Stimulated activated CD4-positive, alpha-beta T cell treated with anti-CD3 and anti-CD28 coated beads, Interleukin-12 subunit alpha, Interleukin-12 subunit beta, amount 100 ng/mL, for 24 hours (primary cell): ENCODE results near the gene ESYT2.

Experiments used
- DNase-seq, 2 experiments: peaks; one replicate each; pipeline ENCODE4 v3.0.0-alpha.2; 2020; ENCODE audit warnings: low read depth in 2 of 2

The ESYT2 gene

DNA sequence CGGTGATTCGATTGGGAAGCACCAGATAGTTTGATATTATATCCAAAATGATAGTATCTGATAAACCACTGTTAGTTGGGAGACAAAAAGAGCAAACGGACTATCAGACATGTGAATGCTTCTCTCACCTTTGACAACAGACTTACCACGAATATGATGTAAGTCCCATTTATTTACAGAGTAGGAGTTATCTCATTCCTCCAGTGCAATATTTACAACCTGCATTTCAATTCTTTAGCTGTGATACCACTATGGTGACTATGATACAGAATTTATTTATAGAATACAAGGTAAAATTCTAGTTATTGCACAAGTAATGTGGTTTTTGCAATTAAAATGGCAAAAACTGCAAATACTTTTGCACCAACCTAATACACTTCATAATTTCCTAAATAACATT, 61.6 kb downstream of the ESYT2 start:
- DNase-seq = no peak

DNA sequence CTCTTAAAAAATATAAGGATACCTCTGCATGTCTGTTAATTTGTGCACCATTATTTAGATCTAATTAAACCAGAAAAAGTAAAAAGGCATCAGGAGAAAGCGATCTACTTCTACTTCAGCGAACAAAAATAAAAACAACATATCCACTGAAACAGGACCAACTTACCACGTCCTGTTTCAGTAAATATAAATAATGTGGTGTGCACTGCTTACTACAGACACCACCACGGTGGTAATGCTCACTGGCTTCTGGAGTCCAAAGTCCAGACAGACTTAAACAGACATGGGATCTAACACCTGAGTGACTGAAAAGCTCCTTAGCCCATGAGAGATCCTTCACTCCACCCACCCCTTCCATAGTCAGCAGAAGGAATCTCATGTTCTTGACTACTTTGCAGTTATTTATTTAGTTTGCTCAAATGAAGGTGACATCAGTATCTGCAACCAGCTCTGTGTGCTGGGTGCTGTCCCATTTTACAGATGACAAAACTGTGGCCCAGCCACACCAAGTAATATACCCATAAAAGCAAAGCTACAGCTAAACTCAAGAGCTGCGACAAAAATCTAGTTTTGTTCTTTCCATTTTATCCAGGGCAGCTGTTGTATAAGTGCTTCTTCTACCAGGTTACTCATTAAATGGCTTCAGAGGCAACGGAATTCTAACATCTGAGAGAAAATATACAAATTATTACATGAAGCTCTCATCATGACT, 62.6 kb downstream of the ESYT2 start:
- no peak for DNase-seq

DNA sequence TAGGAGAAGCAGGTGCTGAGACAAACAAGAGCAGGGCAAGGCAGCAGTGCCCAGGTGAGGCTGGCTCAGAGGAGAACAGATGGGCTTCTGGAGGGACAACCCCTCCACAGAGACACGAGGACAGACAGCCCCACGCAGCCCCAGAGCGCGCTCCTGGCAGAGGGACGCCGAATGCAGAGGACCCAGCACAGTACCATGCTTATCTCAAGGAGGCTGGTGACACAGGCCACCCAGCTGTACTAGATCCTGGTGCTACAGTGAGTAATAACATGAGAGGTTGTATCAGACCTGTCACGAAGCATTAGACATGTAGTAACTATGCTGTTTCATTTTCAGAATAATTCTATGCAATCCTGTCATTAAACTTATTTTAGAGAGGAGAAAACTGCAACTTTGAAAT, 64.3 kb downstream of the ESYT2 start:
- no peak for DNase-seq

DNA sequence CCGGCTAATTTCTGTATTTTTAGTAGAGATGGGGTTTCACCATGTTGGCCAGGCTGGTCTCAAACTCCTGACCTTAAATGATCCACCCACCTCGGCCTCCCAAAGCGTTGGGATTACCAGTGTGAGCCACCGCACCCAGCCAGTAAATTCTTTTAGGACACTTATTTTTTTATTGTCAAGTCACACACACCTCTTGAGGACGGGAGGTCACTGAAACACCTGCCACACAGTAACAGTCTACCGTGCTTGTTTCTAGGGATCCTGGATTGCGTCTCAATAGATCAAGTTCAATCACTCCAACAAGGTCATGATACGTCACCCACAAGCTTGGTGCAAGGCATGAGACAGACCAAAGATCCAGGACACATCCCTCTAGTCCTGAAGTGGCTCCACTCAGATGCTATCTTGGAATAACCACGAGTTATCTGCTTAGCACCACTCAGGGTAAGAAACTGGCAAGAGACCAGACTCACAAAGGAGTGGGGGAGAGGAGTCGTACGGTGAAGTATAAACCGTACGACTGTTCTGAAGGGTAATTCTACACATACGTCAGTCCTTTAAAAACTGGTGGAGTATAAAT, 65.8 kb downstream of the ESYT2 start:
- DNase-seq = no peak

DNA sequence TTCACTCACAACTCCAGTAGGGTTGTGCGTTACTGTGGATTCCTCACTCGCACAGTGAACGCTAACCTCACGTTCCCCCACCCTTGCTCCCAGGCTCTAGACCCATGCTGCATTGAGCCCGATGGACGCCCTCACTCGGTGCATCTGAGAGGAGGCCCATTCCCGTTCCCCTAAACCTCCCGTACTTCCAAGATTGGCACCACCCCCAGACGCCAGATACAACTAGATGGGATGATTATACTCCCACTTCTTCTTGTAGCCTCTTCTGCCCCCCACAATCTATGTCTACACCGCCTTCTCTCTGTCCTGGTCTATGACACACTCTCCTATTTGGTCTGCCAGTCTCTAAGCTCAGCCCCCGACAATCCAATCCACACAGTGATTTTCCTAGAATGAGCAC, 67.4 kb downstream of the ESYT2 start:
- no peak for DNase-seq

DNA sequence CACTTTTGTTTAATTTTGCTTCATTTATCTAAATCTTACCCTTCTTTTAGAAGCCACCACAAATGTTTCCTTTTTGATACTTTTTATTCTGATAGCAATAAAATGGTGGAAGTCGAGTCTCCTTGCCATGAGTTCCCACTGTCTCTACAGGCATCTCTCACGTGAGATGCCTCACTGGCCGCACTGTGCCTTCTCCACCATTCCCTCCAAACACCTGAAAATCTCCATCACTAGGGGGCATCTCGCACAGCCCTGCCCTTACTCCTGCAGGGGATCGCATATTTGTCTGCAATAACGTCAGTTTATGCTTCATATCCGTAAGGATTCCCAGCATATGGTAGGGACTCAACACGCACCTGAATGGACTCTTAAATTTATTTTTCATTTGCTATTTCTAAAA, 68.4 kb downstream of the ESYT2 start:
- no peak for DNase-seq

DNA sequence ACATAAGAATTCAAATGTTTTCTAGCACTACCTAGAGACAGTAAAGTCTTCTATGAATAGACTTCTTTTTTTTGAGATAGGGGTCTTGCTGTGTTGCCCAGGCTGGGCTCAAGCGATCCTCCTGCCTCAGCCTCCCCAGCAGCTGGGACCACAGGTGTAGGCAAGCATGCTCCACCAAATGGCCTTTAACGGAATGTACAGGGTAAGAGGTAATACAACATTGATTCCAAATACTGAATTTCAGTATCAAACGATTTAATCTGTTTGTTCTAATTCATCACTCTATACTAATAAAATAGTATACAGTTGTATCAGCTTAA, 68.9 kb downstream of the ESYT2 start:
- no peak for DNase-seq

DNA sequence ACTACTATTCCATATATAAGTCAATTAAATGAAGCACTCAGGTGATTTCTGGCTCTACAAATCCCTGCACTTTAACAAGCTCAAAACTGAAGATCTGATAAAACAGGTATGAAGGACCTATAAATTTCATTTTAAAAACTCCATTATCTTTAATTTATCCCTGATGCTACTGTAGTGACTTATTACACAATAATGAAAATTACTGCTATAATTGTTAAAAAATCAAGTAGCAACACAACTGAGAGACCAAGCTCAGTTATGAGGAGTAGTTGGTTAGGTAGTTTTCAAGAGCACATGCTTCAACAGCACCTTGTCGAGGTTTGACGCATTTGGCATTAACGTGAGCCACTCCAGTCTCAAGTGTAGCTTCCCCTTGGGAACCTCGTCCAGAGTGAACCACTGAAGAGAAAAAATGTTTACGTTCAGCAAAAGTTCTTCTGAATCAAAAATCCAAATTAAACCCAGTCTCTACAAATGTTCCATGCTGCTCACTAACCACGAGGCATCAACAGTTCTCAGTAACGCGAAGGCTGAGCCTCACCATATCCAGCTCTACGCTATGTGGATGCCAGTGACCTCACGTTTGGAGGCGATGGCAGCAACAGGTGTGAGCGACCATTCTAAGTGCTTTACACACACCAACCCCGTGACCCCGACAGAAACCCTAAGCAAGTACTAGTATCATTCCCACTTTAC, 69.4 kb downstream of the ESYT2 start:
- no peak for DNase-seq

DNA sequence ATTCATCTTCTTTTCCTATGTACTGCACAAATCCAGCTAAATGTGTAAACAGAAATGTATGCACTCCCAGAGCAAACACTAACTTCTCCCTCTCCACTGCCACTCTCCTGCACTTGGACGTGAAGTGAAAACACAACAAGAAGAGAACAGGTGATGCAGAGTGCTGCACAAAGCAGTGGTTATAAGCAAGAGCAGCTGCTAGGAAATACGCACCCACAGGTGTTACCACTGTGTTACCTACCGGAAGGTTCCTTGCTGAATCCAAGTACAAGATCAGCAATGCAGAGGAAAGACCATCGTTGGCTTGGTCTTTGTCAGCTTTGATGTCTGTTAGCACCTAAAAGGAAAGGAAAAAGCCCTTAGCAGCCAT, 70.1 kb downstream of the ESYT2 start:
- no peak for DNase-seq

DNA sequence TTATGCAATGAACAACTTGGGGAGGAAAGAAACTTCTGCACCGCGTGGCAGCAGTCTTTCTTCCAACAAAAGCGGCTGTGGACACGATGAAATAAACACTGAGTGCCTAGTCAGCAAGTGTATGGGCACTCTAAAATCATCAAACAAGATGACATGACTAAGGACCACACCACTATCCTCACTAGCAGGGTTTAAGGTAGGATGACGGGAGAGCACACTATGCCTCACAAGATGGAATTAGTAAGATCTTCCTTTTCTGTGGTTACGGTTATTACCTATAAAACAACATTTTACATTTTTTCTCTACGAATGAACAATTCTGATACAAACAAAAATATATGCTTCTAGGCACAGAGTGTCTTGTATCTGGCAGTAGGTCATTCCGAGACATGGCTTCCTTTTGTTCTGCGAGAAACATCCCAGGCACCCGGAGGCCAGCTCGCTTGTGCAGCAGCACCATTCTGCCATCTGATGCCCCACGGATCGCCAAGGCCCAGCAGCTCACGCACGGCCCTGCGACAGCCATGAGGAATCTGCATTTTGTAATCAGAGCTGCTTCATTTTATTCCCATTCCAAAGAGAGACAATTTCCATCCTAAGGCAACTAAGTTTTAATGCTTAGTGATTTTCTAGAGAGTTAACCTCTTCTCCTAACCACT, 70.6 kb downstream of the ESYT2 start:
- no peak for DNase-seq

DNA sequence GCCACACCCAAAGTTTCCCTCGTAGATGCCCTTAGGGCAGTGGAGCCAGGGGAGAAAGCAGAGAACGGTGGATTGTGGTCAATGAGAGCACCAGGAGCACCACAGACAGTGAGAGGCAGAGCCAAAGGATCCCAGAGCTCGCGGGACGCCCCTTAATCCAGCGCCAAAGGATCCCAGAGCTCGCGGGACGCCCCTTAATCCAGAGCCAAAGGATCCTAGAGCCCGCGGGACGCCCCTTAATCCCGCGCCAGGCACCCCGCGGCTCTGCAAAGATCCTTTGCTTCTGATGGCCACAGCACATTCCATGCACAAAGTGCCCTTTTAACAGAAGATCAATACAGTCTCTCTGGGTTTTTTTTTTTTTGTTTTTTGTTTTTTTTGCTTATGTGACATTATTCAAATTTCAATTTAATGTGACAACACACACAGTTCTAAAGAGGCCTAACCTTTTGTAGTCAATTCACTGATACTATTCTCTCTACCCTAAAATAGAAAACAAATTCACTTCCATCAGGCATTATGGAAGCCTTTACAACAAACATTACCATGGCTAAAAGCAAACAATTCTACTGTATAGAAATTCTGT, 71.8 kb downstream of the ESYT2 start:
- DNase-seq = no peak

DNA sequence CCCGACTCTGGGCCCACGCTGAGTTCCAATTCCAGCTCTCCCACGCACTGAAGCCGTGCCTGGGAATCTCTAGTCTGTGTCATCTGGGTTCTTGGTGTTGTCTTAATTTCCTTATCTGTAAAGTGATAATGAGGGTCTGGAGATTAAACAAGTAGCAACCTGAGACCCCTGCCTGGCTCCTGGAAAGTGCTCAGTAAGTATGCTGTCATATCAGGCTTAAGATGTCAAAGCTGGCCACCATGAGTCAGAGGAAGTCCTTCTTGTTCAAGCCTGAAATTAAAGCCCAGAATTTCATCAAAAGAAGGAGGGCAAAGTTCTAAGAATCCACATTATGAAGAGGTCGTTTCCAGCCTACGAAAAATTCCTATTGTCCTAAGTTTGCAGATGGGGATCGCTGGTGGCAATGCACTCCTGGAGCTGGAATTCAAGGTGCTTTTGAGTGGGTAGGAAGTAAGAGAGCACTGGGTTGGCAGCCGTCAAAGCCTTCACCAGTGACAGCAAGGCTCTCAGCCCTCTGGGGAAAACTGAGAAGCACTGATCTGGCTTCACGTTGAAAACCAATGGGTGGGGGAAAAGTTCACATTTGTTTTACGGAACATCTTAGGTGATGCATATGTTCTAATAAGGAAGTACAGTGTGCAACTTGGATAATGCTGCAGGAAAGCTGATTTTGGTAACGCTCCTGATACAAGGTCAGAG, 74.4 kb downstream of the ESYT2 start:
- no peak for DNase-seq

DNA sequence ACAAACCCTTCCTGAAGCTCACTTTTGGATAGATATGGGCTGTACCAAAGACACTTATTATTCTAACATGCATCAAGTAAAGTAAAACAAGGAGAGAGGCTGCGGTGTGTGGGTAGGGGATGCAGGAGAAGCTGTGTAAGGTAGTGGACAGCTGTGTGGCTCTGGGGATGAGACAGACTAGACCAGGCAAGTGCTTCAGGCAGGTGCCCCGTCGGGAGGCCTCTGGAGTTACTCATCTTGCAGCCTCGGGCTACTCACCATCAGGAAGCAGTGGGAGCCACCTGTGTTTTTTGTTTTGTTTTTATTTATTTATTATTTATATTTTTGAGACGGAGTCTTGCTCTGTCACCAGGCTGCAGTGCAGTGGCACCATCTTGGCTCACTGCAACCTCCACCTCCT, 75.4 kb downstream of the ESYT2 start:
- DNase-seq = no peak

DNA sequence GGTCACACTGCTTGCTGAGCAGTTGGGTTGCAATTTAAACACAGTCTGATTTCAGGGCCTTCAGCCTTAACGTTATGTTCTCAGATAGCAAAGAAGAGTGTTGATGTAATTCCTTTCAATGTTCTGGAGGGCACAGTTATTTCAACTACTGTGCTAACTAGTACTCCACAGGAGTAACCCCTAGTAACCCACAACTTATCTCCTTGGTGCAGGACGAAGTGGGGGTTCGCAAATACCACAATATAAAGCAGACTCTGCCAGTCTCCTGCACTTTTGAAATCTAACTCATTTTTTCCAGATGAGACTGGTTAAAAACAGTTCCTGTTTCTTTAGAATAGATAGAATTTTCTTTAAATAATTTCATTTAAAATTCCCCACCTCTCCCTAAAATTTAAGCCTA, 77.6 kb downstream of the ESYT2 start:
- no peak for DNase-seq

DNA sequence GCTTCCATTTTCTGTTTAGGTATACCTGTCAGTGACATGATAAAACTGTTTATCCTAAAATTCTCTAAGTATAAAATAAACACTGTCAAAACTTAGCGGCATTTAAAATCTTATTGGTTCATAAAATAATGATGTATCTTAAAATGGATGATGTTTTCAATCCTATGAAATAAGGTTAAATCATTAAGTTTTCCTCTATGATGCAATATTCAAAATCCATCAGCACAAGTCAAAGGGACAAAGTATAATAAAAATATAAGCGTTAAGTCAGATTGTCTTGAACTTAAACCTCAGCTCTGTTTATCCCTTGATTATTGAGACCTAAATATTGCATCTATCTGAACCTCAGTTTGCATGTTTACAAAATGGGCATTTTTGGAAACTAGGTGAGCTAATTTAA, 78.1 kb downstream of the ESYT2 start:
- DNase-seq = no peak

DNA sequence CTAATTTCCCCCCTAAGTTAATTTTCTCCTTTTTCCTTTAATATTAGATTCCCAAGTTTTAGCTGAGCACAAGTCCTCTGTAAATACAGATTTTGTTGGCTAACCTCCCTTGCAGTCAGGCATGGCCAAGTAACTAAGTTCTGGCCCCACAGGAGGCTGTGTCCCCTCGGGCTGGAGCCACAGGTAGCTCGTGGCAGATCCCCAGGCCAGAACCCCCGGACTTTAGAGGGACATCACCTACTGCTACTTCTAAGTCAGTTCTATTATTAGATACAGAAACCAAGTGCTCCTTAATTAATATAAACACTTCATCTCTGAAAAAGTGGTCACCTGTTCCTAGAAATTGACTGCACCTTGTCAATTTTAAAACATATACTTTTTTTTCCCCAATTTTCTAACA, 78.6 kb downstream of the ESYT2 start:
- no peak for DNase-seq

DNA sequence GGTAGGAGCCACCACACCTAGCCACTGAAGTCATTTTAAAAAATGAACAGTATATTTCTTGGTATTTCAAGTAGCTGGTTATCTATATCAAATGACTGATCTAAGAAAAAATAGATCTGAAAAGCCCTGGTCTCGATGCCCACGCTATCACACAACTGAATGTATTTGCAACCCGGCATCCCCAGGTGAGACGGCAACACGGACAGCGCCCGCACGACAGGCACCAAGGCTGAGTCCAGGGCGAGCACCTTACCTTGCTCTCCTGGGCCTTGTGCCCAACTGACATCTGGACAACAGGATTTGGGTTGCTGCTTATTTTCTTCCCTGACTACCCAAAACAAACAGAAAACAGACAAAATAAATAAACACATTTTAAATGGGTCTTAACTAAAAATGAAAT, 79.9 kb downstream of the ESYT2 start:
- no peak for DNase-seq

DNA sequence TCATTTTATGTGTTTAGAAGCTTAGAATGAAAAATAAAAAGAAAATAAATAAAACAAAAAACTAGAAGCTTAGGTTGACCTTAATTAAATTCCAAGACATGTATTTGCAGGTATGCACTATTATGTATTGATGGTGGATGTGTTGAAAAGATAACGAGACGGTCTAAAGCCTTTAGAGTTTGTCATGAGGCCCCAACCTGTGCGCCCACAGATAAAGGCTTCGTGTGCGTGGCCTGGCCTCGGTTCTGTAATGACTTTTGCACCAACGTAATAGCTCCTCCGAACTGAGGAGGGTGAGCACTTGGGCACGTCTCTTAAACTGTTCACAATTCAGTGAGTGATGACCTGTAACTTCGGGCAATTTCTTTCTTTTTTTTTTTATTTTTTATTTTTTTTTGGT, 81.0 kb downstream of the ESYT2 start:
- no peak for DNase-seq

DNA sequence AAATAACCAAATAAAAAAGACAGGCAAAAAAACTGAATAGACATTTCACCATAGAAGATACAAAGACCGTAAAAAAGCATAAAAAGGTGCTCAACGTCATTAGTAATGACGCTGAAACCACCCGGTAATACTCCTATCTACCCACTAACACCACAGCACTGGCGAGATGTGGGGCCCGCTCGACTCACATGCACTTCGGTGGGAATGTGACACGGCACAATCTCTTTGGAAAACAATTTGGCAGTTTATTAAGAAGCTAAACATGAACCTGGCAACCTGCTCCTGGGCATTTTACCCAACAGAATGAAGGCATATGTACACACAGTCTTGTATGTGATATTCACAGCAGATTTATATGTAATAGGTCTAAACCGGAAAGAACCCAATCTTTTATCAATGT, 81.9 kb downstream of the ESYT2 start:
- no peak for DNase-seq

DNA sequence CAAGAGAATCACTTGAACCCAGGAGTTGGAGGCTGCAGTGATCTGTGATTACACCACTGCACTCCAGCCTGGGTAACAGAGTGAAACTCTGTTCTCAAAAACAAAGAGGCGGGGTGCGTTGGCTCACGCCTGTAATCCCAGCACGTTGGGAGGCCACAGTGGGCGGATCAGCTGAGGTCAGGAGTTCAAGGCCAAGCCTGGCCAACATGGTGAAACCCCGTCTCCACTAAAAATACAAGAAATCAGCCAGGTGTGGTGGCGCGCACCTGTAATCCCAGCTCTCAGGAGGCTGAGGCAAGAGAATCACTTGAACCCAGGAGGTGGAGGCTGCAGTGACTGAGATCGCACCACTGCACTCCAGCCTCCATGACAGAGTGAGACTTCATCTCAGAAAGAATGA, 82.4 kb downstream of the ESYT2 start:
- DNase-seq = no peak

DNA sequence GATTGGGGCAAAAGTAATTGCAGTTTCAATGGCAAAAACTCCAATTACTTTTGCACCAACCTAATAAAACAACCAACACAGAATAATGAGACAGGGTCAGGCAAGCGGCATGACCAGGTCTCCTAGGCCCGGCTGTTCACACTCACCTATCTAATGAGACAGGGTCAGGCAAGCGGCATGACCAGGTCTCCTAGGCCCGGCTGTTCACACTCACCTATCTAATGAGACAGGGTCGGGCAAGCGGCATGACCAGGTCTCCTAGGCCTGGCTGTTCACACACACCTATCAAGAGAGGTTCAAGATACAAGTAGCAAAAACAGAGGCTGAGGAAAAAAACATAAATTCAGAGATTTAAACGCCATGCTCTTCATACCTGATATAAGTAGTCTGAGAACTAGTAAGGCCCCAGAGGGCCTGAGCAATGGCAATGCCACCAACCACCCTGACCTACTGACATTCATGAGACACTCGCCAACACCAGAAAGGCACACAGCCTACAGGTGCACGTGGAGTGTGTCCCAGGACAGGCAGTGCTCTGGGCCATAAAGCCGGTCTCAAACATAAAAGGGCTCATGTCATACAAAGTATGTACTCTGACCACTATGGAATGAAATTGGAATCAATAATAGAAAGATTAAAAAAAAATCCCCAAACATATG, 84.1 kb downstream of the ESYT2 start:
- DNase-seq = no peak

DNA sequence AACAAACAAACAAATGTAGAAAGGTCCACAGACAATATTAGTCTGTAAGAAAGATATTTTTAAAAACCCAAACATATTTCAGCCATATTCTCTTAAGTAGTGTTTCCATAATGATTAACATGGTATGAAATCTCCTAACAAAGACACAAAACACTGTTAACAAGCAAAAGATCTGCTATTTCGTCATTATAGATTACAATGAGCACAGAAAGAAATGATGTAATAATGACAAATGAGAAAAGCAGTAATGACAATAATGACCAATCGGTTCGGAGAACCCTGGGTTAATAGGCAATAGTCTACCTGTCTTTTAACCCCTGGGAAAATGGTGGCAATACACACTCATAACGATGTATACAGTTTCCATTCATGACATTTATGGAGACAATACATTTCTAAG, 85.2 kb downstream of the ESYT2 start:
- no peak for DNase-seq
